ENCODE results near the gene SPOCD1. TPM values are rescaled to one million over a fixed set of nuclear protein-coding genes. Genes with fewer than 3 reads are reported as not detected.

SPOCD1 gene
- total RNA-seq, 4 donors from 2014 or later = 0.82 to 42.7 (median 4.5) TPM

GRCh38 chr1:31803610-31804009 is 12.2 kb downstream of the SPOCD1 start:
- no peak for TF ChIP-seq CTCF (IDR thresholded peaks at IDR 0.05; ENCODE audit: low read depth)

- TF ChIP-seq CTCF (IDR thresholded peaks at IDR 0.05; ENCODE audit: low read depth) = no peak
Observed at GRCh38 chr1:31802190-31803150, 13.4 kb downstream of the SPOCD1 start.

- TF ChIP-seq CTCF (IDR thresholded peaks at IDR 0.05; ENCODE audit: low read depth) = no peak
Observed at GRCh38 chr1:31801458-31801857, 14.4 kb downstream of the SPOCD1 start.

DNA sequence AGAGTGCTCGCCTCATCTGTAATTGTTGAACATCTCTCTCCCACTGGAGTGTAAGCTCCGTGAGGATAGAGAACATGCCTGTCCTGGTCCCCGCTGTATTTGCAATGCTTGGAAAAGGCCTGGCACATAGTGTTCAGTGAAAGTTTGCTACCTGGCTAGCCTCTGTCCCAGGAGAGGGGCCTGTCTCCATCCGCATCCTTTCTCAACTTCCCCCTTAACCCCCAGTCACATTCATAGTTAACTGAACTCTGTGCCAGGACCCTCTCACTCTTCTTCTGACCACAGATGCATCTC is 15.2 kb downstream of the SPOCD1 start:
- TF ChIP-seq CTCF (IDR thresholded peaks at IDR 0.05; ENCODE audit: low read depth) = no peak

- TF ChIP-seq CTCF (IDR thresholded peaks at IDR 0.05; ENCODE audit: low read depth) = no peak
Observed at GRCh38 chr1:31799895-31800673, 15.7 kb downstream of the SPOCD1 start.

DNA sequence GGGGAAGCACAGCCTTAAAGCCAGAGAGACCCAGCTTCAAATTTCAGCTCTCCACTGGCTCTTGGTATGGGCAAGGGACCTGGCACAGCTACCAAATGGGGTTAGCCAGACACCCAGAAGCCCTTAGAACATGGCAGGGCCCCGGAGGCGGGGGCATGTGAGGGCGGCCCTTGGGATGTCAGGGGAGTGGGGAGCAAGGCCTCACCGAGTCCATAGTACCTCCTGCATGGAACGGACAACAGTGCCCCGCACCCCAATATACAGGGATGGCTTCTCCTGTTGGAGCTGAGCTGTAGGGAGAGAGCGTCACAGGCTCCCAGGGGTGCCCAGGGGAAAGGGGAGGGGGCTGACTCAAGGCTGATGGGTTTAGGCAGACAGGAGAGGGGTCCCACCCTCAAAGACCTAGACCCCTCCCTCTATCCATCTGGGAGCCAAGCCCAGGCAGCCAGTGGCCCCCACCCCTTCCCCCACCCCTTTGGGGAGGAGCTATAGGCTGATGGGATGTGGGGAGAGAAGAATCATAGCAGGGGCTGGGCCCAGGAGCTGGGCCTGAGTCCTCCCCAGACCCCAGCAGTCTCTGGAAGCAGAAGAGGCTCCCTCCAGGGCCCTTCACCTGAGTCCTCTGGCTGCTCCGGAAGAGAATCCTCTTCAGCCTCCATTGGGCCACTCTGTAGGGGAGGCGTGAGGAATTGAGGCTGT is 16.5 kb downstream of the SPOCD1 start:
- no peak for TF ChIP-seq CTCF (IDR thresholded peaks at IDR 0.05; ENCODE audit: low read depth)

Measured in subcutaneous adipose tissue (tissue), 4 donors.